Thoracic aorta (tissue), 2 donors: Measurements from ENCODE around the gene SEMA6C. TPM values are rescaled to one million over a fixed set of nuclear protein-coding genes. Genes with fewer than 3 reads are reported as not detected.
"Not testable (repeated sequence)": the region's sequence is repeated elsewhere in the genome, so short reads cannot be mapped to it uniquely, and the experiment has no call there.

Experiments
- ATAC-seq: fragments of 150-250 bp; one replicate; pipeline ENCODE4 v1.8.0; 2017; ENCODE audit warnings: low read depth; ENCODE audit not compliant: insufficient number of reproducible peaks, low FRiP score
- DNase-seq: peaks from one replicate; pipeline ENCODE4 v3.0.0-alpha.2; 2020; ENCODE audit warnings: low spot score
- H3K27ac ChIP-seq, 2 donors: fragments of 200-600 bp; sonication (generic); 1 replicate in 1 of 2; 2 replicates in 1 of 2; pipeline ENCODE4 v1.5.1; 2016; ENCODE audit warnings: mild to moderate bottlenecking in 2 of 2, moderate library complexity in 2 of 2
- H3K27me3 ChIP-seq: fragments of 200-600 bp; sonication (generic); replicated peaks from 2 replicates; pipeline ENCODE4 v1.6.0; 2016; ENCODE audit warnings: mild to moderate bottlenecking; ENCODE audit not compliant: insufficient read depth
- H3K36me3 ChIP-seq: fragments of 200-600 bp; sonication (generic); one replicate; pipeline ENCODE4 v1.5.1; 2016
- H3K4me1 ChIP-seq, 2 donors: fragments of 200-600 bp; sonication (generic); 1 replicate in 1 of 2; 2 replicates in 1 of 2; pipeline versions ENCODE4 v1.5.1 to v1.6.0; 2016; ENCODE audit warnings: low read depth in 2 of 2, mild to moderate bottlenecking in 1 of 2; ENCODE audit not compliant: control insufficient read depth in 1 of 2
- H3K4me3 ChIP-seq: fragments of 200-600 bp; sonication (generic); 2 replicates; pipeline ENCODE4 v1.5.1; 2016; ENCODE audit warnings: mild to moderate bottlenecking
- H3K9me3 ChIP-seq: fragments of 200-600 bp; sonication (generic); 2 replicates; pipeline ENCODE4 v1.5.1; 2016
- CTCF ChIP-seq: fragments of 200-600 bp; sonication (generic); IDR thresholded peaks from one replicate; pipeline ENCODE4 v1.5.1; 2019; ENCODE audit warnings: antibody characterized with exemption
- total RNA-seq, 2 donors: library from RNA; depleted of rRNA; stranded (reverse); fragments of >200 nt; gene quantifications; one replicate each; pipeline versions ENCODE4 v1.1.0 to v1.2.3, GENCODE V29; 2016

Gene SEMA6C
- total RNA-seq, 2 donors from 2014 or later: 6.3 to 6.8 TPM

GRCh38 chr1:151098126-151098525, 48.3 kb downstream of the SEMA6C start:
- TF ChIP-seq CTCF: no peak
- ATAC-seq: no peak
- no peak for DNase-seq
- Histone ChIP-seq H3K9me3 (no peaks in the 10 kb centered on the region), H3K27ac (no peak overlapping the region), H3K36me3 (no peaks in the 10 kb centered on the region), H3K4me1 (no peaks in the 10 kb centered on the region), H3K4me3 (no peak overlapping the region), H3K27me3 (no peaks in the 10 kb centered on the region)

- H3K9me3 ChIP-seq, H3K4me1 ChIP-seq, ATAC-seq, H3K4me3 ChIP-seq, H3K27ac ChIP-seq, H3K36me3 ChIP-seq, H3K27me3 ChIP-seq, DNase-seq: not testable (repeated sequence)
These were observed 49.0 kb downstream of the SEMA6C start for GRCh38 chr1:151097426-151097825.

- no peak for DNase-seq
- no peak for ATAC-seq
- no peak overlapping the region for H3K4me3 ChIP-seq
- no peaks in the 10 kb centered on the region for H3K4me1 ChIP-seq
- no peaks in the 10 kb centered on the region for H3K9me3 ChIP-seq
- no peaks in the 10 kb centered on the region for H3K36me3 ChIP-seq
- H3K27me3 ChIP-seq: no peaks in the 10 kb centered on the region
- no peak overlapping the region for H3K27ac ChIP-seq
- TF ChIP-seq CTCF: no peak
These were observed 60.4 kb downstream of the SEMA6C start for GRCh38 chr1:151085953-151086559.

Other genes starting within 250 kb of the SEMA6C start
- 10 to 100 TPM; 38.9 to 42.7 TPM for gene SETDB1, start 220.3 kb downstream of the SEMA6C start, total RNA-seq
- gene CERS2, start 171.8 kb downstream of the SEMA6C start, total RNA-seq: 100 to 1,000 TPM; 102 to 122 TPM
- not detected for gene ANXA9, start 164.3 kb downstream of the SEMA6C start, total RNA-seq
- 10 to 100 TPM; 16.9 to 28.3 TPM for gene MINDY1, start 139.7 kb downstream of the SEMA6C start, total RNA-seq
- gene PRUNE1, start 138.2 kb downstream of the SEMA6C start, total RNA-seq: 10 to 100 TPM; 16.5 to 21.3 TPM
- gene BNIPL, start 110.0 kb downstream of the SEMA6C start, total RNA-seq: 1 to 10 TPM in 1 of 2 donors, under 1 TPM in 1; 0.14 to 2.6 TPM
- 1 to 10 TPM; 5.0 to 5.3 TPM for gene C1orf56, start 98.9 kb downstream of the SEMA6C start, total RNA-seq
- 100 to 1,000 TPM in 1 of 2 donors, 10 to 100 TPM in 1; 66.2 to 134 TPM for gene CDC42SE1, start 87.0 kb downstream of the SEMA6C start, total RNA-seq
- 1 to 10 TPM; 1.2 to 3.1 TPM for gene MLLT11, start 86.2 kb downstream of the SEMA6C start, total RNA-seq
- 10 to 100 TPM; 24.6 to 33.0 TPM for gene GABPB2, start 75.9 kb downstream of the SEMA6C start, total RNA-seq
- gene TNFAIP8L2, start 10.0 kb upstream of the SEMA6C start, total RNA-seq: 10 to 100 TPM in 1 of 2 donors, 1 to 10 TPM in 1; 3.9 to 14.1 TPM
- 1 to 10 TPM; 5.6 to 8.7 TPM for gene LYSMD1, start 19.3 kb upstream of the SEMA6C start, total RNA-seq
- gene SCNM1, start 19.5 kb upstream of the SEMA6C start, total RNA-seq: 10 to 100 TPM; 19.1 to 27.7 TPM
- gene TMOD4, start 29.4 kb upstream of the SEMA6C start, total RNA-seq: not detected
- gene VPS72, start 43.6 kb upstream of the SEMA6C start, total RNA-seq: 10 to 100 TPM; 32.5 to 39.7 TPM
- gene PIP5K1A, start 51.9 kb upstream of the SEMA6C start, total RNA-seq: 10 to 100 TPM; 49.7 to 97.6 TPM
- gene PSMD4, start 108.1 kb upstream of the SEMA6C start, total RNA-seq: 10 to 100 TPM; 79.1 to 87.6 TPM
- 10 to 100 TPM; 22.7 to 32.2 TPM for gene ZNF687, start 135.7 kb upstream of the SEMA6C start, total RNA-seq
- gene PI4KB, start 180.8 kb upstream of the SEMA6C start, total RNA-seq: 10 to 100 TPM; 60.1 to 63.1 TPM
- gene RFX5, start 200.6 kb upstream of the SEMA6C start, total RNA-seq: 10 to 100 TPM; 49.3 to 51.7 TPM
- 10 to 100 TPM; 41.8 to 67.6 TPM for gene SELENBP1, start 226.1 kb upstream of the SEMA6C start, total RNA-seq